ENCODE measurements around the gene HECTD1.
A peak's percentile ranks its signal among the peaks of the same experiment; 100 is the strongest.
"Not testable (repeated sequence)": the region's sequence is repeated elsewhere in the genome, so short reads cannot be mapped to it uniquely, and the experiment has no call there.

Gene HECTD1

GRCh38 chr14:31142455-31143087 lies 65.0 kb downstream of the HECTD1 start:
- DNase-seq (ENCODE audit: low read depth), result no peak

GRCh38 chr14:31139301-31139847 lies 68.2 kb downstream of the HECTD1 start:
- no peak for DNase-seq (ENCODE audit: low read depth)

- DNase-seq (ENCODE audit: low read depth), result no peak
These were observed 69.3 kb downstream of the HECTD1 start for GRCh38 chr14:31138301-31138700.

- no peak for DNase-seq (ENCODE audit: low read depth)
These were observed 70.2 kb downstream of the HECTD1 start for GRCh38 chr14:31137214-31137889.

- DNase-seq (ENCODE audit: low read depth), result no peak
These were observed 74.5 kb downstream of the HECTD1 start for GRCh38 chr14:31133133-31133532.

GRCh38 chr14:31128601-31129526 lies 78.7 kb downstream of the HECTD1 start:
- DNase-seq (ENCODE audit: low read depth), result no peak

GRCh38 chr14:31127690-31128089 lies 79.9 kb downstream of the HECTD1 start:
- no peak for DNase-seq (ENCODE audit: low read depth)

GRCh38 chr14:31126680-31127079 lies 80.9 kb downstream of the HECTD1 start:
- no peak for DNase-seq (ENCODE audit: low read depth)

GRCh38 chr14:31125231-31125630 lies 82.4 kb downstream of the HECTD1 start:
- DNase-seq (ENCODE audit: low read depth), result no peak

- no peak for DNase-seq (ENCODE audit: low read depth)
These were observed 83.4 kb downstream of the HECTD1 start for GRCh38 chr14:31124197-31124596.

- no peak for DNase-seq (ENCODE audit: low read depth)
These were observed 84.7 kb downstream of the HECTD1 start for GRCh38 chr14:31122921-31123320.

GRCh38 chr14:31122098-31122611 lies 85.4 kb downstream of the HECTD1 start:
- no peak for DNase-seq (ENCODE audit: low read depth)

GRCh38 chr14:31118892-31119291 lies 88.7 kb downstream of the HECTD1 start:
- no peak for DNase-seq (ENCODE audit: low read depth)

GRCh38 chr14:31113794-31114193 lies 93.8 kb downstream of the HECTD1 start:
- DNase-seq (ENCODE audit: low read depth), result no peak

- no peak for DNase-seq (ENCODE audit: low read depth)
These were observed 96.7 kb downstream of the HECTD1 start for GRCh38 chr14:31110872-31111271.

- DNase-seq (ENCODE audit: low read depth), result no peak
These were observed 98.3 kb downstream of the HECTD1 start for GRCh38 chr14:31109257-31109656.

GRCh38 chr14:31106768-31107167 lies 100.8 kb downstream of the HECTD1 start:
- peak; percentile 64 for DNase-seq (ENCODE audit: low read depth)

GRCh38 chr14:31097081-31097480 lies 110.5 kb downstream of the HECTD1 start:
- DNase-seq (ENCODE audit: low read depth), result no peak

- peak; percentile 35 for DNase-seq (ENCODE audit: low read depth)
These were observed 111.3 kb downstream of the HECTD1 start for GRCh38 chr14:31096255-31096654.

- not testable (repeated sequence) for DNase-seq (ENCODE audit: low read depth)
These were observed 111.8 kb downstream of the HECTD1 start for GRCh38 chr14:31095817-31096216.

GRCh38 chr14:31093884-31094839 lies 113.4 kb downstream of the HECTD1 start:
- DNase-seq (ENCODE audit: low read depth), result not testable (repeated sequence)
